ENCODE measurements around the gene CRIP1. TPM values are rescaled to one million over a fixed set of nuclear protein-coding genes. Genes with fewer than 3 reads are reported as not detected.
A peak's percentile ranks its signal among the peaks of the same experiment; 100 is the strongest.

The CRIP1 gene
- total RNA-seq, 1 donor from 2014 or later = 112 TPM

DNA sequence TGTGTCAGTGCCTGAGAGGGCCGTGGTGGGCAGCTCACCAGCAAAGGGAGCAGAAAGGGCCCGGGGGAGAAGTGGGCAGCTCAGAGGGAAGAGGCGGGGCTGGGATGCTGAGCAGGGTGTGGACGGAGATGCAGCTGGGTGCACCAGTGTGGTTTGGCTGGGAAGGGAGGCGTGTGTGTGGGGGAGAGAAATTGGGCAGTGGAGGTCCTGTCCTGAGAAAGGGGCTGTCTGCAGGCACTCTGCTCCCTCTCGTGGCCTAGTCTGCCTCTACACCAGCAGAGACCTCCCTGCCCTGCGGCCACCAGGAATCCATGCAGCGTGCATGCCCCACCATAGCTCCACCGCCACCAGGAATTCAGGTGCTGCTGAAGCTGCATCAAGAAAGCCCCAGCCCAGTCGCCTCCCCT lies 46.1 kb downstream of the CRIP1 start:
- Mint-ChIP-seq H3K36me3 (ENCODE audit: low read depth) (no peaks in the 10 kb centered on the region), H3K27me3 (peaks cover 2% of the 10 kb centered on the region), H3K27ac (peak overlapping the region; percentile 71), H3K4me3 (peak overlapping the region; percentile 62), H3K4me1 (peaks cover 48% of the 10 kb centered on the region), H3K9me3 (no peaks in the 10 kb centered on the region)
- DNase-seq = peak; percentile 48
- ChIA-PET POLR2A (interaction anchor here (0.7 to 1.5 kb wide), 4 partner anchors 43 to 162 kb away, joined by 3 to 5 read pairs (median 4); partner anchors contain the start of gene TEX22), CTCF (interaction anchor here (0.9 to 2.7 kb wide), 6 partner anchors 11 to 169 kb away, joined by 3 to 25 read pairs (median 10); no protein-coding TSS in a partner anchor)
- peak; percentile 66 for ATAC-seq (ENCODE audit: low read depth)
- TF ChIP-seq, protein P1, sequence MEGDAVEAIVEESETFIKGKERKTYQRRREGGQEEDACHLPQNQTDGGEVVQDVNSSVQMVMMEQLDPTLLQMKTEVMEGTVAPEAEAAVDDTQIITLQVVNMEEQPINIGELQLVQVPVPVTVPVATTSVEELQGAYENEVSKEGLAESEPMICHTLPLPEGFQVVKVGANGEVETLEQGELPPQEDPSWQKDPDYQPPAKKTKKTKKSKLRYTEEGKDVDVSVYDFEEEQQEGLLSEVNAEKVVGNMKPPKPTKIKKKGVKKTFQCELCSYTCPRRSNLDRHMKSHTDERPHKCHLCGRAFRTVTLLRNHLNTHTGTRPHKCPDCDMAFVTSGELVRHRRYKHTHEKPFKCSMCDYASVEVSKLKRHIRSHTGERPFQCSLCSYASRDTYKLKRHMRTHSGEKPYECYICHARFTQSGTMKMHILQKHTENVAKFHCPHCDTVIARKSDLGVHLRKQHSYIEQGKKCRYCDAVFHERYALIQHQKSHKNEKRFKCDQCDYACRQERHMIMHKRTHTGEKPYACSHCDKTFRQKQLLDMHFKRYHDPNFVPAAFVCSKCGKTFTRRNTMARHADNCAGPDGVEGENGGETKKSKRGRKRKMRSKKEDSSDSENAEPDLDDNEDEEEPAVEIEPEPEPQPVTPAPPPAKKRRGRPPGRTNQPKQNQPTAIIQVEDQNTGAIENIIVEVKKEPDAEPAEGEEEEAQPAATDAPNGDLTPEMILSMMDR (IDR thresholded peaks at IDR 0.05) = no peak
- intact Hi-C loops (cut with micrococcal nuclease) = loop anchor here (2.0 to 10.0 kb wide), 3 partner anchors 52 to 842 kb away; no protein-coding TSS in a partner anchor

DNA sequence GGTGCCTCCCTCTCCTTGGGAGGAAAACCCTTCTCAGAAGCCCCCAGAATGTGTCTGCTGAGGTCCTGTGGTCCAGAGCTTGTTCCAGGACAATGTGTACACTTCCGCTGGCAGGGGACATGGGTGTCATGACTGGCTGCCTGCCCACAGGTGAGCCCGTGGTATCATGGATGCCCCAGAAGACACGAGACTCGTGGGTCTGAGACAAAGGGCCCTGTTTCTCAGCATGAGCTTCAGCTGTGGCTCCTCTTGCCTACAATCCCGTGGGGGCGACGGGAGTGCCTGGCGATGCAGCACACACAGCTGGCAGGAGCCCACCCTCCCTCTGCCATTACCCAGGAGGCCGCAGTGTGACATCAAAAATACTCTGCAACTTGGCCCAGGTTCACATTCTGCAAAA lies 46.7 kb downstream of the CRIP1 start:
- DNase-seq = no peak

DNA sequence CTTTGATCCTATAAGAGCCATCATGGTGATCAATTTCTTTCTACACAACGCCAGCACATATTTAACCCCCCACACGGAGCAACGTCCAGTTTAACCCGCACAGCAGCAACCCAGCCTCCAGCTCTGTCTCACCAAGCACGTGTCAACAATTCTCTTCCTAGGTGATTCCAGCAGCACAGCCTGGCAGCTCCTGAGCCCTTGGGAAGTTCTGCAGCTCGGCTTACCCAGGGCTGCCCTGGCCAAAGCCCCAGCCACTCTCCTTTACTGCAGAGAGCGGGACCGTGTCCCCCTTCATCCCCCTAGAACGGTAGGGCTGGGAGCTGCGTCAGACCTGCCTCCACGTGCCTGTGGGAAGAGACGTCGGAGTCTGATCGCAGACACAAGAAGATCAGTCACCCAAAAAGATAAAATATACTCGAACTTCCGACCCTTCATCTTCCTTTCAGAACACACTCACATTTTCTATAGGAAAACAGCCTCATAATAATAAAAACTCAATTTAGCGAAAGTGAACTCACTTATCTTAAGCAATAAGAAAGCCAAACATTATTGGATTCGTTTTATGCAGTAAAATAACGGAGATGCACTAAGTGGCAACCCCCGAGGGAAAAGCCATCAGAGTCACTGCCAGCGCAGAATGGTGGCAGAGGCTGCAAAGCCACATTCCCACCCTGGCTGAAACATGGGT lies 47.3 kb downstream of the CRIP1 start:
- TF ChIP-seq, protein P1 (IDR thresholded peaks at IDR 0.05) = no peak
- POLR2A ChIA-PET = interaction anchor here (1.5 kb wide), 1 partner anchor 164 kb away, joined by 4 read pairs; no protein-coding TSS in a partner anchor
- CTCF ChIA-PET = interaction anchor here (1.2 to 2.7 kb wide), 4 partner anchors 10 to 884 kb away, joined by 3 to 25 read pairs (median 11); no protein-coding TSS in a partner anchor
- Mint-ChIP-seq H3K27ac (no peak overlapping the region), H3K36me3 (ENCODE audit: low read depth) (no peaks in the 10 kb centered on the region), H3K9me3 (no peaks in the 10 kb centered on the region), H3K4me1 (peaks cover 46% of the 10 kb centered on the region), H3K27me3 (peaks cover 2% of the 10 kb centered on the region), H3K4me3 (no peak overlapping the region)
- DNase-seq (no peak), ATAC-seq (ENCODE audit: low read depth) (no peak)
- intact Hi-C loops (cut with micrococcal nuclease) = loop anchor here (2.0 to 10.0 kb wide), 3 partner anchors 53 to 841 kb away; no protein-coding TSS in a partner anchor

More for the DNA sequence above, 46.7 kb downstream of the CRIP1 start:
- Mint-ChIP-seq H3K36me3 (ENCODE audit: low read depth) (no peaks in the 10 kb centered on the region), H3K27ac (no peak overlapping the region), H3K4me1 (peaks cover 48% of the 10 kb centered on the region), H3K9me3 (no peaks in the 10 kb centered on the region), H3K27me3 (peaks cover 2% of the 10 kb centered on the region), H3K4me3 (no peak overlapping the region)
- intact Hi-C loops (cut with micrococcal nuclease) = loop anchor here (2.0 to 10.0 kb wide), 3 partner anchors 53 to 841 kb away; no protein-coding TSS in a partner anchor
- TF ChIP-seq, protein P1 (IDR thresholded peaks at IDR 0.05) = no peak
- ChIA-PET POLR2A (interaction anchor here (1.1 to 1.5 kb wide), 2 partner anchors 44 to 163 kb away, joined by 4 to 5 read pairs; no protein-coding TSS in a partner anchor), CTCF (interaction anchor here (1.2 to 2.7 kb wide), 6 partner anchors 11 to 884 kb away, joined by 3 to 25 read pairs (median 10); no protein-coding TSS in a partner anchor)
- ATAC-seq (ENCODE audit: low read depth) = no peak

DNA sequence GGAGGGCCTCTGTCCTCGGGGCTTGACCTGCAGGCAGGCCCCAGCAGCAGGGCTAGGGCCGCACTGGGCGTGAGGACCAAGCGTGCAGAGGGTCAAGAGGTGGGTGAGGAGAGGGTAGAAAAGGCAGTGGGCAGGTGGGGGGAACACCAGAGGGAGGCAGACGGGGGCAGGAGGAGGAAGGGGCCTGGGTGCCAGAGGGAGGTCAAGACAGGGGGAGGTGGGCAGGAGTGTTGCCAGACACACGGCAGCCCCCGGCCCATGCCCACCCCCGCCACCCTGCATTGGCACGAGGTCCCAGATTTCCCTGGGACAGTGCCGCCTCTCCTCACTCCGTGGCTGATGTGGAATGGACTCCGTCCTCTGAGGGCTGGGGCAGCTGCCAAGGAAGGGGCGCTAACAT lies 47.9 kb downstream of the CRIP1 start:
- no peak for ATAC-seq (ENCODE audit: low read depth)
- H3K36me3 Mint-ChIP-seq (ENCODE audit: low read depth) = no peaks in the 10 kb centered on the region
- H3K27me3 Mint-ChIP-seq = peaks cover 2% of the 10 kb centered on the region
- intact Hi-C loops (cut with micrococcal nuclease) = loop anchor here (10.0 kb wide), 2 partner anchors 410 to 840 kb away; no protein-coding TSS in a partner anchor
- peaks cover 44% of the 10 kb centered on the region for H3K4me1 Mint-ChIP-seq
- no peaks in the 10 kb centered on the region for H3K9me3 Mint-ChIP-seq
- H3K27ac Mint-ChIP-seq = no peak overlapping the region
- TF ChIP-seq, protein P1 (IDR thresholded peaks at IDR 0.05) = no peak
- no peak overlapping the region for H3K4me3 Mint-ChIP-seq
- DNase-seq = no peak
- ChIA-PET CTCF (no interaction called here), POLR2A (no interaction called here)

DNA sequence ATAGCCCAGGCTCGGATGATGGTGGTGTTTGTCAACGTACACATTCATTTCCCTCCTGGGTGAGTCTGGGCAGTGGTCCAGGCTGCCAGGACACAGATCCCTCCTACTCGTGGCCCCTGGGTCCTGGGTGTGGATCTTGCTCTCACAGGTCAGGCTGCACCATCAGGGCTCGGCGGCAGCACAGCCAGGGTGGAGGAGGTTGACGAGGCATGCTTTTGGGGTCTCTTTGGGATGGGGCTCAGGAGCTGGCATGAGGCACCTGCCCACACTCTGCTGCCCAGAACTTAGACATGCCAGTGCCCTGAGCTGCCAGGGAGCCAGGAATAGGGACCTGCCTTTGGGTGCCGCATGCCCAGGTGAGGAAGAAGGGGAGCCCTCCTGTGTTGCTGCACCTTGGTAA lies 49.4 kb downstream of the CRIP1 start:
- peaks cover 2% of the 10 kb centered on the region for H3K27me3 Mint-ChIP-seq
- H3K27ac Mint-ChIP-seq = no peak overlapping the region
- DNase-seq (no peak), ATAC-seq (ENCODE audit: low read depth) (no peak)
- TF ChIP-seq, protein P1 (IDR thresholded peaks at IDR 0.05) = no peak
- H3K36me3 Mint-ChIP-seq (ENCODE audit: low read depth) = no peaks in the 10 kb centered on the region
- H3K9me3 Mint-ChIP-seq = no peaks in the 10 kb centered on the region
- POLR2A ChIA-PET = no interaction called here
- no peak overlapping the region for H3K4me3 Mint-ChIP-seq
- CTCF ChIA-PET = no interaction called here
- intact Hi-C loops (cut with micrococcal nuclease) = loop anchor here (5.0 to 10.0 kb wide), 6 partner anchors 409 to 876 kb away; no protein-coding TSS in a partner anchor
- H3K4me1 Mint-ChIP-seq = peaks cover 32% of the 10 kb centered on the region
